ENCODE measurements around the gene ZW10. TPM values are rescaled to one million over a fixed set of nuclear protein-coding genes. Genes with fewer than 3 reads are reported as not detected.
A peak's percentile ranks its signal among the peaks of the same experiment; 100 is the strongest.
"Not testable (repeated sequence)": the region's sequence is repeated elsewhere in the genome, so short reads cannot be mapped to it uniquely, and the experiment has no call there.

ZW10 gene
- total RNA-seq, 1 donor from 2014 or later: 15.5 TPM

- DNase-seq (no peak), ATAC-seq (ENCODE audit: low read depth) (peak; percentile 60)
- no peaks in the 10 kb centered on the region for H3K27me3 Mint-ChIP-seq
- peak; percentile 32 for TF ChIP-seq CTCF (IDR thresholded peaks at IDR 0.05)
- no peaks in the 10 kb centered on the region for H3K4me1 Mint-ChIP-seq
- ChIA-PET CTCF (interaction anchor here (0.5 to 4.7 kb wide), 15 partner anchors 9 to 490 kb away, joined by 3 to 19 read pairs (median 4); no protein-coding TSS in a partner anchor), POLR2A (interaction anchor here (0.6 kb wide), 1 partner anchor 66 kb away, joined by 3 read pairs; no protein-coding TSS in a partner anchor)
- no peak overlapping the region for H3K27ac Mint-ChIP-seq
- intact Hi-C loops (cut with micrococcal nuclease): loop anchor here (1.0 to 2.0 kb wide), 2 partner anchors 24 to 491 kb away; partner anchors contain the start of gene ZW10
- H3K4me3 Mint-ChIP-seq: no peak overlapping the region
- H3K9me3 Mint-ChIP-seq: no peaks in the 10 kb centered on the region
- peaks cover 36% of the 10 kb centered on the region for H3K36me3 Mint-ChIP-seq (ENCODE audit: low read depth)
These were observed 23.3 kb upstream of the ZW10 start for GRCh38 chr11:113796663-113797259.

- no peak for TF ChIP-seq CTCF (IDR thresholded peaks at IDR 0.05)
- no peak for ATAC-seq (ENCODE audit: low read depth)
- no peak overlapping the region for H3K4me3 Mint-ChIP-seq
- H3K27me3 Mint-ChIP-seq: peaks cover 15% of the 10 kb centered on the region
- ChIA-PET CTCF (no interaction called here), POLR2A (no interaction called here)
- no peak overlapping the region for H3K27ac Mint-ChIP-seq
- no peaks in the 10 kb centered on the region for H3K9me3 Mint-ChIP-seq
- no peaks in the 10 kb centered on the region for H3K4me1 Mint-ChIP-seq
- H3K36me3 Mint-ChIP-seq (ENCODE audit: low read depth): no peaks in the 10 kb centered on the region
- no peak for DNase-seq
- intact Hi-C loops (cut with micrococcal nuclease): no loop called here
These were observed 16.3 kb upstream of the ZW10 start for GRCh38 chr11:113789675-113790320.

- POLR2A ChIA-PET; intact Hi-C loops (cut with micrococcal nuclease); H3K9me3 Mint-ChIP-seq; H3K36me3 Mint-ChIP-seq (ENCODE audit: low read depth); CTCF ChIA-PET; DNase-seq; H3K4me1 Mint-ChIP-seq; H3K4me3 Mint-ChIP-seq; H3K27ac Mint-ChIP-seq; ATAC-seq (ENCODE audit: low read depth): not testable (repeated sequence)
- peaks cover 18% of the 10 kb centered on the region for H3K27me3 Mint-ChIP-seq
These were observed 15.5 kb upstream of the ZW10 start for GRCh38 chr11:113789016-113789415.

DNA sequence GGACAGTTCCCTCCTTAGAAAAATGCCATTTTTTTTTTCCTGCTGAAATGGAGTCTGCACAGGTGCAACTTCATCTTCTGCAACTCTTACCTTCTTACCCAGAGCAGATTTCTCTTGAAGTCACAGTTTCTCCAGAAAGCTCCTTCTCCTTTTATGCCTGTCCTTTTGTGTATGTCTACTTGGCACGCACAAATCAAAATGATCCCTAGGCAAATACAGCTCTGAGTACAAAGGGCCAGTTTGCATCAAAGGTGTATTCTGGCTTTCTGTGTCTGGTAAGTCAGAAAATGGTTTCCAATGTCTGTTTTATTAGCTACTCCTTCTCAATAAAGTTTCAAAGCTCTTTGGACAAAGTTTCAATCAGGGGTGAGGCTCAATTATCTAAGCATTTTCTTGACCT lies 8.6 kb upstream of the ZW10 start:
- no peaks in the 10 kb centered on the region for H3K4me1 Mint-ChIP-seq
- H3K36me3 Mint-ChIP-seq (ENCODE audit: low read depth): no peaks in the 10 kb centered on the region
- ChIA-PET CTCF (interaction anchor here (0.6 kb wide), 1 partner anchor 14 kb away, joined by 3 read pairs; no protein-coding TSS in a partner anchor), POLR2A (no interaction called here)
- DNase-seq (no peak), ATAC-seq (ENCODE audit: low read depth) (no peak)
- intact Hi-C loops (cut with micrococcal nuclease): no loop called here
- TF ChIP-seq CTCF (IDR thresholded peaks at IDR 0.05): no peak
- H3K27ac Mint-ChIP-seq: no peak overlapping the region
- H3K4me3 Mint-ChIP-seq: no peak overlapping the region
- no peaks in the 10 kb centered on the region for H3K9me3 Mint-ChIP-seq
- peaks cover 39% of the 10 kb centered on the region for H3K27me3 Mint-ChIP-seq

DNA sequence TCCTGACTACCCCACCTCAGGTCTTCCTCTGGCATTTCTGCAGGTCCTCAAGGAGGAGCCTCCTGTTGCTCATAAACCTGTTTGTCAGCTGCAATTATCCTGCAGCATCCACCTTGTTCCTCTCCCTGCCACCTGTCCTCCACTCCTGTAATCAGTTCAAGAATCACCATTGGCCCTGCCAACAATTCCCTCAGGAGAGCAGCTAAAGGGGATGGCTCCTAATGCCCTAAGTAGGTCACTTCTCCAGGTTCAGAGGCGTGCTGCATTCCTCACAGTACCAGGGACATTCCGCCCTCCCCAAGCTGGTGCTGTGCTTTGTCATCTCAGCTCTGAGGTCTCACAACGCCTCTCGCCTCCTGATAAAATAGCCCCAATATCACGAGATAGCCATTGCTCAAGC lies 8.2 kb upstream of the ZW10 start:
- ChIA-PET CTCF (interaction anchor here (1.1 kb wide), 1 partner anchor 15 kb away, joined by 3 read pairs; no protein-coding TSS in a partner anchor), POLR2A (no interaction called here)
- Mint-ChIP-seq H3K36me3 (ENCODE audit: low read depth) (no peaks in the 10 kb centered on the region), H3K4me3 (no peak overlapping the region), H3K27ac (no peak overlapping the region), H3K9me3 (no peaks in the 10 kb centered on the region), H3K4me1 (no peaks in the 10 kb centered on the region), H3K27me3 (peaks cover 37% of the 10 kb centered on the region)
- no peak for TF ChIP-seq CTCF (IDR thresholded peaks at IDR 0.05)
- intact Hi-C loops (cut with micrococcal nuclease): no loop called here
- ATAC-seq (ENCODE audit: low read depth) (no peak), DNase-seq (no peak)

Data from activated B cell treated with CpG ODN at 0.5 μM for 24 hours (primary cell).